HepG2 (cell line): ENCODE results near the gene SLC8A2.

Experiments used
- CTCF ChIP-seq: sonication (generic); formaldehyde crosslinking; IDR thresholded peaks from 2 replicates; pipeline ENCODE4 v1.5.0; 2020; ENCODE audit warnings: mild to moderate bottlenecking, missing genetic modification reagents, moderate library complexity
- ETV6 ChIP-seq: sonication (generic); formaldehyde crosslinking; conservative IDR thresholded peaks from 2 replicates; pipeline ENCODE4 v1.4.0; 2020; ENCODE audit warnings: missing genetic modification reagents
- FOXO4 ChIP-seq: sonication (generic); formaldehyde crosslinking; conservative IDR thresholded peaks from 2 replicates; pipeline ENCODE4 v1.8.1; 2023; ENCODE audit warnings: missing genetic modification reagents
- POLR2A ChIP-seq, 2 experiments: IDR thresholded peaks; 2 replicates each; pipeline ENCODE4 v1.6.1; 2011; ENCODE audit warnings: low read depth in 2 of 2, low read length in 2 of 2, mild to moderate bottlenecking in 1 of 2, moderate library complexity in 1 of 2; ENCODE audit not compliant: insufficient read depth in 1 of 2
- SMAD3 ChIP-seq: sonication (generic); formaldehyde crosslinking; IDR thresholded peaks from 2 replicates; pipeline ENCODE4 v1.4.0; 2020; ENCODE audit warnings: missing genetic modification reagents
- SMC3 ChIP-seq: IDR thresholded peaks from 2 replicates; pipeline ENCODE4 v1.6.1; 2011; ENCODE audit warnings: low read length, improper control_type of control experiment

- TF ChIP-seq POLR2A (IDR thresholded peaks at IDR 0.05; ENCODE audit: insufficient read depth in 1 of 2, low read depth in 2 of 2, low read length in 2 of 2) (no peak), CTCF (CRISPR knock-in tag) (no peak), SMC3 (no peak), SMAD3 (CRISPR knock-in tag) (no peak), ETV6 (CRISPR knock-in tag) (no peak), FOXO4 (CRISPR knock-in tag) (no peak)
These were observed 53.0 kb downstream of the SLC8A2 start for GRCh38 chr19:47418692-47419029.
